HepG2 (cell line): Measurements from ENCODE around the gene ESYT2. TPM values are rescaled to one million over a fixed set of nuclear protein-coding genes. Genes with fewer than 3 reads are reported as not detected.

Source experiments
- ATAC-seq: fragments of 200-7000 bp; cut with Tn5 transposase; 3 replicates; pipeline ENCODE4 v1.9.1; 2020; ENCODE audit warnings: mild to moderate bottlenecking, moderate library complexity
- BruUV-seq: library from RNA; stranded (reverse); fragments of 400-500 nt; replicated peaks from 2 replicates; lab custom pipeline; 2021; lab: Mats Ljungman, UMichigan
- CTCF ChIA-PET: fragments of 300-600 bp; formaldehyde crosslinking; extraction: SDS; loops from one replicate; lab custom pipeline; 2021; ENCODE audit warnings: low total read pairs, inconsistent platforms, low intra/inter-chr PET ratio; lab: Yijun Ruan, JAX
- POLR2A ChIA-PET: fragments of 350-600 bp; sonication (Branson Sonifier 250); formaldehyde crosslinking; loops from one replicate; lab custom pipeline; 2020; ENCODE audit warnings: antibody characterized with exemption, inconsistent platforms; lab: Yijun Ruan, JAX
- DNase-seq: peaks from one replicate; pipeline ENCODE4 v3.0.0-alpha.2; 2015; ENCODE audit warnings: low spot score
- FAIRE-seq: peaks from 3 replicates; lab custom pipeline; 2011; peaks lifted over from hg19 to GRCh38; lab: Jason Lieb, UNC
- H2AFZ ChIP-seq: one replicate; pipeline ENCODE4 v1.6.1; 2011; ENCODE audit warnings: low read length, inconsistent platforms
- H3K27ac ChIP-seq: fragments of 300-600 bp; 3 replicates; pipeline ENCODE4 v1.8.0; 2011; ENCODE audit warnings: mixed run types, mild to moderate bottlenecking, mixed read lengths, low read length, inconsistent platforms; ENCODE audit not compliant: insufficient read depth; ENCODE audit errors: extremely low read length
- H3K27me3 ChIP-seq, 2 experiments: fragments of 200-600 bp in 1 of 2; 2 replicates in 1 of 2; 3 replicates in 1 of 2; pipeline versions ENCODE4 v1.6.0 to v1.8.0; 2011; ENCODE audit warnings: low read length in 2 of 2, mild to moderate bottlenecking in 2 of 2, moderate library complexity in 2 of 2, inconsistent platforms in 1 of 2; ENCODE audit not compliant: insufficient read depth in 2 of 2, control insufficient read depth in 1 of 2
- H3K36me3 ChIP-seq, 2 experiments: fragments of 200-600 bp in 1 of 2; replicated peaks in 1 of 2; 2 replicates in 1 of 2; 3 replicates in 1 of 2; pipeline versions ENCODE4 v1.5.1 to v1.8.0; 2011; ENCODE audit warnings: low read length in 2 of 2, inconsistent platforms in 1 of 2; ENCODE audit not compliant: insufficient read depth in 2 of 2, control insufficient read depth in 1 of 2
- H3K4me1 ChIP-seq: 2 replicates; pipeline ENCODE4 v1.5.1; 2012; ENCODE audit warnings: low read length, inconsistent platforms; ENCODE audit not compliant: insufficient read depth
- H3K4me2 ChIP-seq: 2 replicates; pipeline ENCODE4 v1.6.0; 2011; ENCODE audit warnings: low read depth, low read length, inconsistent platforms
- H3K4me3 ChIP-seq, 3 experiments: fragments of 200-600 bp in 1 of 3; sonication (generic), shearing (Covaris generic) in 1 of 3; replicated peaks in 1 of 3; 2 replicates each; pipeline ENCODE4 v1.5.1; 2011 to 2016; ENCODE audit warnings: low read length in 3 of 3, inconsistent platforms in 2 of 3, low read depth in 2 of 3, mild to moderate bottlenecking in 2 of 3, control low read depth in 1 of 3, mixed read lengths in 1 of 3; ENCODE audit not compliant: insufficient read depth in 1 of 3
- H3K79me2 ChIP-seq: one replicate; pipeline ENCODE4 v1.6.1; 2011; ENCODE audit warnings: low read length, inconsistent platforms; ENCODE audit not compliant: insufficient read depth
- H3K9ac ChIP-seq: 2 replicates; pipeline ENCODE4 v1.6.0; 2011; ENCODE audit warnings: mild to moderate bottlenecking, low read depth, low read length, inconsistent platforms; ENCODE audit not compliant: insufficient read depth
- H3K9me3 ChIP-seq: 2 replicates; pipeline ENCODE4 v1.5.1; 2012; ENCODE audit warnings: mild to moderate bottlenecking, low read length
- H4K20me1 ChIP-seq: 2 replicates; pipeline ENCODE4 v1.6.0; 2011; ENCODE audit warnings: inconsistent platforms, mild to moderate bottlenecking, low read length, moderate library complexity; ENCODE audit not compliant: insufficient read depth
- FOSL2 ChIP-seq: sonication (generic); formaldehyde crosslinking; IDR thresholded peaks from 2 replicates; pipeline ENCODE4 v1.4.0; 2020; ENCODE audit warnings: missing genetic modification reagents
- HDAC6 ChIP-seq: fragments of 200-600 bp; sonication (generic); IDR thresholded peaks from 2 replicates; pipeline ENCODE4 v1.7.0; 2017; ENCODE audit warnings: mild to moderate bottlenecking, antibody characterized with exemption, low read length, low read depth
- IKZF1 ChIP-seq: fragments of 450-650 bp; IDR thresholded peaks from 2 replicates; pipeline ENCODE4 v1.7.1; 2016
- KDM6A ChIP-seq: IDR thresholded peaks from 2 replicates; pipeline ENCODE4 v1.6.1; 2016; ENCODE audit warnings: low read depth
- MYC ChIP-seq: sonication (generic); formaldehyde crosslinking; IDR thresholded peaks from 2 replicates; pipeline ENCODE4 v1.9.0; 2021; ENCODE audit warnings: missing genetic modification reagents, borderline replicate concordance
- SIX1 ChIP-seq: sonication (generic); formaldehyde crosslinking; IDR thresholded peaks from 2 replicates; pipeline ENCODE4 v1.4.0; 2020; ENCODE audit warnings: missing genetic modification reagents, borderline replicate concordance
- ZNF431 ChIP-seq: sonication (generic); formaldehyde crosslinking; IDR thresholded peaks from 2 replicates; pipeline ENCODE4 v1.9.0; 2022; ENCODE audit warnings: missing genetic modification reagents, low read depth, mild to moderate bottlenecking, borderline replicate concordance
- ZNF451 ChIP-seq: sonication (generic); formaldehyde crosslinking; IDR thresholded peaks from 2 replicates; pipeline ENCODE4 v1.5.0; 2020; ENCODE audit warnings: mild to moderate bottlenecking, missing genetic modification reagents
- WGBS: methylation state at CpG from one replicate; pipeline ENCODE4 v1.1.6; 2017; ENCODE audit warnings: low lambda C conversion rate; 5-methylcytosine and 5-hydroxymethylcytosine counted together
- in situ Hi-C: cut with HindIII; loops from 2 replicates; pipeline ENCODE4 v1.10.0; 2017; ENCODE audit warnings: low pct_unique_long_range_greater_than_20kb; ENCODE audit not compliant: extremely low pct_ligation_motif_present
- intact Hi-C: fragments of 100-400 bp; cut with micrococcal nuclease; formaldehyde crosslinking; loops from one replicate; pipeline ENCODE4 v1.10.0; 2022; ENCODE audit not compliant: unreplicated experiment
- polyA plus RNA-seq, 8 experiments: library from polyadenylated mRNA; depleted of rRNA in 3 of 8; stranded (reverse) in 7 of 8; unstranded in 1 of 8; fragments of >200 nt; fragmentation: Illumina TruSeq in 4 of 8; extraction: Trizol in 4 of 8; gene quantifications; 2 replicates each; pipeline versions ENCODE4 v1.2.1 to v1.2.3, GENCODE V29; 2011 to 2016; ENCODE audit warnings: low read depth in 4 of 8, missing spikeins in 1 of 8, mixed read lengths in 1 of 8; ENCODE audit not compliant: insufficient read depth in 1 of 8
- total RNA-seq, 5 experiments: library from RNA; depleted of rRNA; stranded (reverse); fragments of >200 nt; fragmentation: Illumina TruSeq; extraction: Trizol; gene quantifications; 2 replicates each; pipeline ENCODE4 v1.2.3, GENCODE V29; 2016; ENCODE audit warnings: low read depth in 1 of 5

The ESYT2 gene
- total and polyA plus RNA-seq, 2 of the 13 experiments (the other 11 are each of a cell fraction or from before 2014, with no cell fraction given) = 28.5 to 37.3 TPM

GRCh38 chr7:158860394-158860793, 31.1 kb upstream of the ESYT2 start:
- no peak for ATAC-seq
- Histone ChIP-seq H3K4me1 (peaks cover 67% of the 10 kb centered on the region), H3K4me2 (no peak overlapping the region), H3K9ac (0 out of 2 replicates have a peak overlapping the region, but pooled peaks have one; percentile 30), H3K36me3 (no peaks in the 10 kb centered on the region), H4K20me1 (no peaks in the 10 kb centered on the region), H3K79me2 (no peaks in the 10 kb centered on the region), H3K27ac (no peak overlapping the region), H3K27me3 (no peaks in the 10 kb centered on the region)
- FAIRE-seq = no peak
- intact Hi-C loops = no loop called here
- in situ Hi-C loops = no loop called here
- 96% methylated on average over 1 of the region's 1 CpG for WGBS
- ChIA-PET CTCF (no interaction called here), POLR2A (interaction anchor here (4.1 kb wide), 1 partner anchor 11 kb away, joined by 29 read pairs; no protein-coding TSS in a partner anchor)
- no TSS peak for BruUV-seq
- DNase-seq = no peak
- no peak for TF ChIP-seq KDM6A (CRISPR knock-in tag)
- TF ChIP-seq MYC (CRISPR knock-in tag) = no peak
- TF ChIP-seq ZNF451 = no peak
- TF ChIP-seq HDAC6 = no peak
- TF ChIP-seq SIX1 (CRISPR knock-in tag) = no peak
- no peak for TF ChIP-seq IKZF1
- TF ChIP-seq FOSL2 = no peak
- TF ChIP-seq ZNF431 (CRISPR knock-in tag) = no peak
- TF ChIP-seq, all 625 proteins: peak for 0
- H3K4me3 ChIP-seq = no peak overlapping the region
- no peaks in the 10 kb centered on the region for H3K9me3 ChIP-seq
- no peak overlapping the region for H2AFZ ChIP-seq
